GM19238 (cell line): ENCODE results near the gene RAE1.

Experiments
- DNase-seq: peaks from one replicate; pipeline ENCODE4 v3.0.0; 2011; ENCODE audit warnings: low spot score; ENCODE audit not compliant: insufficient read length

The RAE1 gene

GRCh38 chr20:57387945-57388371 lies 36.9 kb downstream of the RAE1 start:
- DNase-seq, result no peak

- peak; percentile 66 for DNase-seq
Observed at GRCh38 chr20:57388953-57389694, 38.1 kb downstream of the RAE1 start.

GRCh38 chr20:57389695-57390603 lies 38.9 kb downstream of the RAE1 start:
- peak; percentile 58 for DNase-seq

- DNase-seq, result peak; percentile 88
Observed at GRCh38 chr20:57390604-57391438, 39.8 kb downstream of the RAE1 start, which contains the start of gene RBM38. Gene RBM38, plus strand, starts transcription at chr20:57391396. Its CDS starts 186 bp downstream, at chr20:57391582.

GRCh38 chr20:57391439-57392301 lies 40.6 kb downstream of the RAE1 start:
- no peak for DNase-seq

GRCh38 chr20:57392512-57393271 lies 41.6 kb downstream of the RAE1 start:
- no peak for DNase-seq

- DNase-seq, result no peak
Observed at GRCh38 chr20:57393321-57394120, 42.5 kb downstream of the RAE1 start.

- DNase-seq, result no peak
Observed at GRCh38 chr20:57394121-57395082, 43.3 kb downstream of the RAE1 start.

GRCh38 chr20:57395111-57395966 lies 44.3 kb downstream of the RAE1 start:
- DNase-seq, result no peak

GRCh38 chr20:57396212-57396983 lies 45.3 kb downstream of the RAE1 start:
- no peak for DNase-seq

GRCh38 chr20:57396984-57397692 lies 46.1 kb downstream of the RAE1 start:
- DNase-seq, result no peak

- no peak for DNase-seq
Observed at GRCh38 chr20:57397693-57398108, 46.6 kb downstream of the RAE1 start.

GRCh38 chr20:57398231-57398821 lies 47.3 kb downstream of the RAE1 start:
- peak; percentile 81 for DNase-seq

GRCh38 chr20:57398901-57399535 lies 48.0 kb downstream of the RAE1 start:
- DNase-seq, result no peak
